PC-3 (cell line): ENCODE data around the gene ATM.

Experiments
- CTCF ChIP-seq: fragments of 300-600 bp; sonication (generic); conservative IDR thresholded peaks from 2 replicates; pipeline ENCODE4 v1.5.1; 2017; ENCODE audit warnings: antibody characterized with exemption, low read depth, mild to moderate bottlenecking, low read length
- EZH2 ChIP-seq: fragments of 300-600 bp; sonication (generic); IDR thresholded peaks from one replicate; pipeline ENCODE4 v1.6.1; 2017; ENCODE audit warnings: antibody characterized with exemption, mild to moderate bottlenecking, low read length; ENCODE audit not compliant: unreplicated experiment

- TF ChIP-seq EZH2 (no peak), CTCF (no peak)
Measured at GRCh38 chr11:108224366-108224765, 1.5 kb downstream of the ATM start.
